Loucy (cell line): ENCODE measurements around the gene AGPAT3.

Experiments used
- H2AFZ ChIP-seq: fragments of 200-600 bp; sonication (generic); 2 replicates; pipeline ENCODE4 v1.6.0; 2016; ENCODE audit warnings: antibody characterized with exemption, mild to moderate bottlenecking, low read length, moderate library complexity
- H3F3A ChIP-seq: fragments of 200-600 bp; 2 replicates; pipeline ENCODE4 v1.6.0; 2016; ENCODE audit warnings: antibody characterized with exemption, low read depth, mild to moderate bottlenecking
- H3K27me3 ChIP-seq: fragments of 200-600 bp; sonication (generic); 2 replicates; pipeline ENCODE4 v1.6.1; 2014; ENCODE audit warnings: low read length, mild to moderate bottlenecking; ENCODE audit not compliant: insufficient read depth, poor library complexity, severe bottlenecking
- H3K36me3 ChIP-seq: fragments of 200-600 bp; sonication (generic); 2 replicates; pipeline ENCODE4 v1.6.1; 2016; ENCODE audit warnings: low read length; ENCODE audit not compliant: insufficient read depth
- H3K4me1 ChIP-seq: fragments of 200-600 bp; sonication (generic); 2 replicates; pipeline ENCODE4 v1.5.1; 2014; ENCODE audit warnings: low read length, mild to moderate bottlenecking; ENCODE audit not compliant: insufficient read depth, poor library complexity, severe bottlenecking
- H3K4me2 ChIP-seq: fragments of 200-600 bp; sonication (generic); 2 replicates; pipeline ENCODE4 v1.6.0; 2014; ENCODE audit warnings: antibody characterized with exemption, low read length, low read depth, mild to moderate bottlenecking; ENCODE audit not compliant: poor library complexity, severe bottlenecking
- H3K4me3 ChIP-seq: fragments of 200-600 bp; sonication (generic); 2 replicates; pipeline ENCODE4 v1.5.1; 2014; ENCODE audit warnings: low read length, mild to moderate bottlenecking, mixed read lengths; ENCODE audit not compliant: poor library complexity, severe bottlenecking
- H3K79me2 ChIP-seq: fragments of 200-600 bp; sonication (generic); 2 replicates; pipeline ENCODE4 v1.6.1; 2014; ENCODE audit warnings: low read length; ENCODE audit not compliant: insufficient read depth
- H3K9ac ChIP-seq: fragments of 200-600 bp; sonication (generic); 2 replicates; pipeline ENCODE4 v1.6.0; 2014; ENCODE audit warnings: mild to moderate bottlenecking, low read depth, low read length, moderate library complexity; ENCODE audit not compliant: poor library complexity, severe bottlenecking
- H3K9me2 ChIP-seq: fragments of 200-600 bp; sonication (generic); replicated peaks from 2 replicates; pipeline ENCODE4 v1.6.1; 2016; ENCODE audit warnings: low read depth, low read length, mixed read lengths
- H3K9me3 ChIP-seq: fragments of 200-600 bp; sonication (generic); 2 replicates; pipeline ENCODE4 v1.6.1; 2014; ENCODE audit warnings: mild to moderate bottlenecking, antibody characterized with exemption, low read length, low read depth; ENCODE audit not compliant: insufficient read depth
- H4K20me1 ChIP-seq: fragments of 200-600 bp; sonication (generic); 2 replicates; pipeline ENCODE4 v1.6.0; 2014; ENCODE audit warnings: antibody characterized with exemption, low read length, mild to moderate bottlenecking; ENCODE audit not compliant: insufficient read depth, poor library complexity, severe bottlenecking
- CTCF ChIP-seq: fragments of 200-600 bp; sonication (generic); conservative IDR thresholded peaks from 2 replicates; pipeline ENCODE4 v1.5.1; 2014; ENCODE audit warnings: mild to moderate bottlenecking, antibody characterized with exemption, low read length
- EZH2phosphoT487 ChIP-seq: fragments of 200-600 bp; IDR thresholded peaks from 2 replicates; pipeline ENCODE4 v1.6.1; 2018; ENCODE audit warnings: antibody characterized with exemption, mild to moderate bottlenecking, moderate library complexity, borderline replicate concordance

The AGPAT3 gene

GRCh38 chr21:43956670-43957035, 91.6 kb downstream of the AGPAT3 start:
- Histone ChIP-seq H3K79me2 (no peaks in the 10 kb centered on the region), H2AFZ (no peak overlapping the region), H3K36me3 (peaks cover 14% of the 10 kb centered on the region; the same call in 1 of the 2 replicates), H3F3A (no peaks in the 10 kb centered on the region), H3K27me3 (no peaks in the 10 kb centered on the region), H3K9ac (no peak overlapping the region), H3K4me2 (no peak overlapping the region), H4K20me1 (no peaks in the 10 kb centered on the region), H3K4me1 (no peaks in the 10 kb centered on the region), H3K4me3 (no peak overlapping the region), H3K9me2 (no peaks in the 10 kb centered on the region), H3K9me3 (no peaks in the 10 kb centered on the region)
- no peak for TF ChIP-seq CTCF
- TF ChIP-seq EZH2phosphoT487, result no peak

- TF ChIP-seq CTCF (no peak), EZH2phosphoT487 (no peak)
- no peak overlapping the region for H3K4me2 ChIP-seq
- no peaks in the 10 kb centered on the region for H3K9me2 ChIP-seq
- H3K4me3 ChIP-seq, result no peak overlapping the region
- H3K27me3 ChIP-seq, result no peaks in the 10 kb centered on the region
- no peaks in the 10 kb centered on the region for H3F3A ChIP-seq
- no peaks in the 10 kb centered on the region for H3K9me3 ChIP-seq
- H3K4me1 ChIP-seq, result no peaks in the 10 kb centered on the region
- no peak overlapping the region for H3K9ac ChIP-seq
- no peaks in the 10 kb centered on the region for H4K20me1 ChIP-seq
- H2AFZ ChIP-seq, result no peak overlapping the region
- H3K79me2 ChIP-seq, result no peaks in the 10 kb centered on the region
- peaks cover 14% of the 10 kb centered on the region; the same call in 1 of the 2 replicates for H3K36me3 ChIP-seq
Measured at GRCh38 chr21:43957128-43957571, 92.1 kb downstream of the AGPAT3 start.

- no peaks in the 10 kb centered on the region for H3K4me1 ChIP-seq
- H2AFZ ChIP-seq, result no peak overlapping the region
- H3K4me3 ChIP-seq, result no peak overlapping the region
- no peaks in the 10 kb centered on the region for H3K79me2 ChIP-seq
- H3K9me2 ChIP-seq, result no peaks in the 10 kb centered on the region
- H3F3A ChIP-seq, result no peaks in the 10 kb centered on the region
- no peaks in the 10 kb centered on the region for H3K9me3 ChIP-seq
- TF ChIP-seq EZH2phosphoT487 (no peak), CTCF (no peak)
- peaks cover 20% of the 10 kb centered on the region; the same call in 1 of the 2 replicates for H3K36me3 ChIP-seq
- no peak overlapping the region for H3K4me2 ChIP-seq
- no peaks in the 10 kb centered on the region for H3K27me3 ChIP-seq
- no peaks in the 10 kb centered on the region for H4K20me1 ChIP-seq
- H3K9ac ChIP-seq, result no peak overlapping the region
Measured at GRCh38 chr21:43957611-43958362, 92.8 kb downstream of the AGPAT3 start.
